NCI-H345 treated with DMSO at 0.1 percent for 48 hours (cell line): Measurements from ENCODE around the gene LRRN3.
A peak's percentile ranks its signal among the peaks of the same experiment; 100 is the strongest.

Experiments used
- DNase-seq: peaks from one replicate; lab custom pipeline; 2025; ENCODE audit not compliant: unreplicated experiment; lab: John Stamatoyannopoulos, UW

LRRN3 gene

DNA sequence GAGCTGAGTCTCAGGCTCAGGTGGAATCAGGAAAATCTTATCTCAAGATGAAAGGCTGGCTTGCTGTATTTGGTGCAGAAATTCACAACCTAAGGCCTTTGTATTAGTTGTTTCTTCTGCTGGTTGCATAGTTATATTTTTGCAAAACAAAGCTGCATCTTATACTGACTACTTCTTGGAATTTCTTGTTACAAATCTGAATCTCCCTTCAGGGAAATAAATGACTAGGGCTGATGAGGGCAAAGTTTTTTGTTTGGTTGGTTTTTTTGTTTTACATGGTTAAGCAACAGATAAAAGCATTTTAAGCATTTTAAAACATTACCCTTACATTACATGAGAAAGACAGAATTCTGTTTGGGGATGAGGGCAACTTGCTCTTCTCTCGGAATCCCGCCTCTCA, 13.9 kb upstream of the LRRN3 start:
- DNase-seq: no peak

DNA sequence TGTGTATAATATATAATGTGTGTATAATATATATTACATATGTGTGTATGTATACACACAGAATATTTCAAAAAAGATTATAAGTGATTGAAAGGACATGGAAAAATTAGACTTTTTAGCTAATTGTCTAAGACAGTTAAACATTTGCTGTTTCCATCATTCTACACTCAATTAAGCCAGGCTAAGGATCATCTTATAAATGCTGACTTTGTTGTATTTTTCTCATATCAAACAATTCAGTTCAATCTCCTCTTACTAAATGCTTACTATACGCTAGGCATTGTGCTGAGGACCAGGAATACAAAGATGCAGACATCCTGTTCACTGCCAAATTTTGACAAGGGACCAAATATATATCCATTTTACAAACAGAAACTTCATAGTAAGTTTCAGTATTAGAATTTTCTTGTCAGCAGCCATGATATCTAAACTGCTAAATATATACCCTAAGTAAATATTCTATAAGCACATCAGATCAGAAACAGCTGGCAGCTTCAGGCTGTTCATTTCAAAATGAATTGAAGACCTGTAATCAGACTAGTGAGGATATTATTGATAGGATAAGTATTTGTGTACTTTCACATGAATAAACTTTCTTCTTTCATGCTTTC, 10.3 kb upstream of the LRRN3 start:
- DNase-seq: no peak

- DNase-seq: no peak
These were observed 9.2 kb upstream of the LRRN3 start for GRCh38 chr7:111081546-111082267.

DNA sequence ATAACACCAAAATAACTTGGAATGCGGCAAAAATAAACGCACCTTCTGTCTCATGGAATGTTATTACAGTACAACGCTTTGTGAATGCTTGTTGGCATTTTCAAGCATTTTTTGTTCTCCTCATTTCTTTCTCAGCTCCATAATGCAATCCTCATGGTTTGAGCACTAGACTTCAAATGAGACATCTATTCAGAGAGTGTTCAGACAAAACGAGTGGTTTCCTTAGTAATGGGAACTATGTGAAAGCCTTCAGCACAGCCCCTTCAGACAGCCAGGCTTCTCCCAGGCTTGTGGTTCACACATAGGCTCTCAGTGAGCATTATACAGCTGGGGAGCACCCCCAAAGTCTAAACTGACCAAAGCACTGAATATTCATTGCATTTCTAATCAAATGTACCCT, 8.6 kb upstream of the LRRN3 start:
- no peak for DNase-seq

GRCh38 chr7:111083413-111083812, 7.5 kb upstream of the LRRN3 start:
- no peak for DNase-seq

GRCh38 chr7:111085356-111085755, 5.6 kb upstream of the LRRN3 start:
- no peak for DNase-seq

GRCh38 chr7:111086532-111086931, 4.4 kb upstream of the LRRN3 start:
- DNase-seq: no peak

DNA sequence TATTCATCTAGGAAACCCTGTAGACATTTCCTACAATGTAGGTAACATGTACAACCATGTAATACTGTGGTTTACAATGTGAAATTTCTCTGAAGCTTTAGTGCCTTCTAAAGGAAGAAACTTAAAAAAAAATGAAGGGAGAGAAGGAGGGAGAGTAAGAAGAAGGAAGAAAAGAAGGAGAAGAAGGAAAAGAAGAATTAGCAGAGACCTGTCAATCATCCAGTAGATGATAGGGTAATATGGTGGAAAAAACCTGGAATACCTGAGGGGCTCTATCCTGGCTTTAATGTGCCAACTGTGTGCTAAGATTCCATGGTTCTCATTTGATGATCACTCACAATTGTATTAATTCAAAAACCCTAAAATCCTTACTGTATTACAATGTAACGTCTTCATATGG, 2.6 kb upstream of the LRRN3 start:
- DNase-seq: no peak

- DNase-seq: peak; percentile 36
These were observed 1.0 kb upstream of the LRRN3 start for GRCh38 chr7:111089822-111090426.

DNA sequence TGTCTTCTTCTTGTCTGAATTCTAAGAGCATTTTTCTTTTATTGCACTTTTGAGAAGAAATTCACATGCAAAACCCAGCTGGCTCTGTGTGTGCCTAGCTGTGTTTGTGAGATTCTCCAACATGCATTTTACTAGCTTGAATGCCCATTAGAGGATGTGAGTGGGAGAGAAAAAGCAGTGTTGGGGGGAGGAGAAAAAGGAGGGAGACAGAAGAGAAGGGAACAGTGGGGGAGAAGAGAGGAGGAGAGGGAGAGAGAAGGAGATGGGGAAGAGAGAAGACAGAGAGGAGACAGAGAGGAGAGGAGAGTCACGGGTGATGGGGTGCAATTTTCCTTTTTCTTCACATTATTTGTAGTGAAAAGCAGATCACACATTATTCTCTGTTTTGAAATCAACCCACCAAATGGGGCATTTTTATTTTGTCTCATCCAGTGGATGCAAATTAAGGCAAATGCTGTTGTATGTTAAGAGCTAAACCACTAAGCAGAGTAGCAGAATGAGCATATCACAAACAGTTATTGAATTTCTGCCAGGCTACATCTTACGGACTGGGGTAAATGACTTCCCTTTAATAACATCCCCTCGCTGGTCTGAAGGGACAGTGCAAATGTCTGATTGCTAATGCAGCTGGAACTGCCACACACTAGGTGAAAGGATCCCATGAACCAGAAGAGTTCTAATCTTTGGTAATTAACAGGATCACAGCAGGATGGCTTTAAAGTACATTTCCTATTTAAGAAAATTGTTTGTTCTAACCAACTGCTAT, 849 bp downstream of the LRRN3 start:
- DNase-seq: no peak

DNA sequence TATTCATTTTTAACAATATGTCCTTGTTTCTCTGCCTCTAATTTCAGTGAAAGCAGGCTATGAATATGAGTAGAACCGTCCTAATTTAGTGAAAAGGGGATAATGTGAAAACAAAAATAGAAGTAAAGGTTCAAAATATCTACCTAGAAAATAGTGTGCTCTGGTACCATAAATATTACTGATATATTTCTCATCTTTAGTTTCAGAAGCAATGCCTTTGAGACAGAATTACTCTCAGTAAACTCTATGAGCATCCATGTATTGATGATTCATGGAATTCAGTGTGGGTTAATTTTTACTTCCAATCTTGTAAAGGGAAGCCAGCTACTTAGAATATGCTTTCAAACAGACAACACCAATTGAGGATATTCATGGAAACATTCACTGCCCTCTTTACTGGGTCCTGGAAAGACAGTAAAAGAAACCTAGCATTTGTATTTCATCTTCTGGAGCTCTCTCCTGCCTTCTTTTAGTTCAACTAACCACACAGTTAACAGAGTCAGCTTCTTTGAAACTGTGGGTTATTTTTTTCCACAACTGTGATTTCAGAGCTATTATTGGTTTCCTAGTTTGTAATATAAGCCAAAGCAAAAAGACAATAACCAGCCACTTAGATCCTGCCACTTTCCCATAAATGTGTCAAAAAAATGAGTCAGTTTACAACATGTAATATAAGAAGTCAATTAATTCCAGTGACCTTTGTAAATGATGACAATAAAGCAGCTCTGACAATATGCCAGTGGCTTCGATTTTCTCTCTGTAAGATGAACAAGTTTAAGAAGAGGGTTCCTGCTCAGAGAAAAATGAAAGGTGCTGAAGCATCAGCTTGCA, 1.7 kb downstream of the LRRN3 start:
- DNase-seq: no peak

GRCh38 chr7:111093496-111093895, 2.6 kb downstream of the LRRN3 start:
- DNase-seq: no peak

DNA sequence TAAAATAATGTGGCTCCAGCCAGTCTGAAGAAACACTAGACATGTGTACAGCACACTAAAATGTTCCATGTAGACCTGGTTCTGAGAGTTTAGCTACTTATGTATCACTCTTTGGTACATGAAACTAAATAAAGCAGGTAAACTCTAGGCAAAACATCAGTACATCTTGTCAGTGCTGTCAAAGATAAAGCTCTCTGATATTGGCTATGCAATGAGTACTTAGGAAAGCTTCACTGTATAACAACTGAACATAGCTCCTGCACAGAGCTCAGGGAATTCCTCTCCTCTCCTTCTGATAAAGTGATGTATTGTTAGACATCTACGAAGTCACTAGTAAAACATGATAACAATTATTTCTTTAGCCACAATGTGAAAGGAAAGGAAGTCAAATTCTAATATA, 3.5 kb downstream of the LRRN3 start:
- DNase-seq: no peak

GRCh38 chr7:111096997-111097396, 6.1 kb downstream of the LRRN3 start:
- DNase-seq: no peak

GRCh38 chr7:111098011-111098925, 7.3 kb downstream of the LRRN3 start:
- no peak for DNase-seq

DNA sequence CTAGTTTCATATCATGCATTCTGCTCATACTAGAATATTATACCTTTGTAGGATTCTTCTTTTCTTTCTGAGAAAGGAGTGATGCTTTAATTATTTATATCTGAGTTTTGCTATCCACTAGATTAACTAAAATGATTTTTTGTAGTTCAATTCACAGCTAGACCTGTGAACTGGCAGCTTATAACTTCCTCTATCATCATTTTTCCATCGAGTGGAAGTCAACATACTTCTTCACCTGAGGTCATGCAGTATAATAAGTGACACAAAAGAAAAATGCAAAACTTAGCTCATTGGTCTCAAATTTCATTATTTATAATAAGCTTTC, 8.0 kb downstream of the LRRN3 start:
- no peak for DNase-seq

GRCh38 chr7:111101856-111102646, 11.1 kb downstream of the LRRN3 start:
- DNase-seq: no peak

GRCh38 chr7:111103136-111103535, 12.2 kb downstream of the LRRN3 start:
- DNase-seq: no peak

- DNase-seq: no peak
These were observed 12.8 kb downstream of the LRRN3 start for GRCh38 chr7:111103678-111104274.
